Nephron (organoid): Measurements from ENCODE around the gene ZNF22.

Source experiments
- H3K27ac Mint-ChIP-seq, 3 experiments: 2 replicates each; pipeline ENCODE4 v1.8.0; 2020; ENCODE audit warnings: mixed read lengths in 3 of 3, mild to moderate bottlenecking in 2 of 3, moderate library complexity in 1 of 3
- H3K27me3 Mint-ChIP-seq: 2 replicates; pipeline ENCODE4 v1.8.0; 2021; ENCODE audit warnings: low read depth, mild to moderate bottlenecking, moderate library complexity, mixed read lengths
- H3K36me3 Mint-ChIP-seq: 2 replicates; pipeline ENCODE4 v1.8.0; 2020; ENCODE audit warnings: low read depth, mixed read lengths
- H3K4me1 Mint-ChIP-seq: 2 replicates; pipeline ENCODE4 v1.8.0; 2020; ENCODE audit warnings: mixed read lengths
- H3K4me3 Mint-ChIP-seq, 3 experiments: 2 replicates each; pipeline ENCODE4 v1.8.0; 2020; ENCODE audit warnings: mild to moderate bottlenecking in 3 of 3, mixed read lengths in 3 of 3, moderate library complexity in 2 of 3
- H3K9me3 Mint-ChIP-seq: 2 replicates; pipeline ENCODE4 v1.8.0; 2020; ENCODE audit warnings: mixed read lengths
- CTCF ChIP-seq, 3 experiments: fragments of 200-600 bp; sonication (generic); IDR thresholded peaks; one replicate each; pipeline ENCODE4 v1.5.0; 2021; ENCODE audit warnings: antibody characterized with exemption in 3 of 3; ENCODE audit not compliant: unreplicated experiment in 3 of 3

The ZNF22 gene

GRCh38 chr10:44995914-44996669 is 4.6 kb upstream of the ZNF22 start:
- peaks cover 10% of the 10 kb centered on the region for H3K36me3 Mint-ChIP-seq
- peaks cover 57% of the 10 kb centered on the region for H3K4me1 Mint-ChIP-seq

GRCh38 chr10:44997105-44997748 is 3.5 kb upstream of the ZNF22 start:
- H3K4me3 Mint-ChIP-seq, result no peak overlapping the region
- no peaks in the 10 kb centered on the region for H3K27me3 Mint-ChIP-seq
- H3K36me3 Mint-ChIP-seq, result peaks cover 11% of the 10 kb centered on the region
- no peak for TF ChIP-seq CTCF (IDR thresholded peaks at IDR 0.05; ENCODE audit: unreplicated experiment in 3 of 3)
- H3K27ac Mint-ChIP-seq, result peak overlapping the region; percentile 89 to 93 (median 90)
- H3K4me1 Mint-ChIP-seq, result peaks cover 57% of the 10 kb centered on the region
- no peaks in the 10 kb centered on the region for H3K9me3 Mint-ChIP-seq

More at GRCh38 chr10:44995914-44996669, 4.6 kb upstream of the ZNF22 start:
- Mint-ChIP-seq H3K27ac (peak overlapping the region; percentile 89 to 93 (median 90)), H3K9me3 (no peaks in the 10 kb centered on the region), H3K4me3 (peak overlapping the region in 1 of 3 experiments; percentile 17), H3K27me3 (no peaks in the 10 kb centered on the region)
- no peak for TF ChIP-seq CTCF (IDR thresholded peaks at IDR 0.05; ENCODE audit: unreplicated experiment in 3 of 3)

GRCh38 chr10:44998146-44998631 is 2.5 kb upstream of the ZNF22 start:
- Mint-ChIP-seq H3K27me3 (no peaks in the 10 kb centered on the region), H3K27ac (peak overlapping the region; percentile 51 to 100 (median 99)), H3K4me1 (peaks cover 66% of the 10 kb centered on the region), H3K36me3 (peaks cover 21% of the 10 kb centered on the region), H3K9me3 (peaks cover 4% of the 10 kb centered on the region), H3K4me3 (peak overlapping the region in 2 of 3 experiments; percentile 28 to 33)
- TF ChIP-seq CTCF (IDR thresholded peaks at IDR 0.05; ENCODE audit: unreplicated experiment in 3 of 3), result no peak

- H3K27ac Mint-ChIP-seq, result peak overlapping the region; percentile 98 to 100 (median 99)
- no peaks in the 10 kb centered on the region for H3K27me3 Mint-ChIP-seq
- peaks cover 38% of the 10 kb centered on the region for H3K36me3 Mint-ChIP-seq
- TF ChIP-seq CTCF (IDR thresholded peaks at IDR 0.05; ENCODE audit: unreplicated experiment in 3 of 3), result no peak
- H3K9me3 Mint-ChIP-seq, result peaks cover 14% of the 10 kb centered on the region
- peaks cover 57% of the 10 kb centered on the region for H3K4me1 Mint-ChIP-seq
- peak overlapping the region; percentile 89 to 91 (median 90) for H3K4me3 Mint-ChIP-seq
These were observed 478 bp upstream of the ZNF22 start for GRCh38 chr10:45000138-45000751.

GRCh38 chr10:45001381-45002148 is 842 bp downstream of the ZNF22 start:
- peak overlapping the region; percentile 99 to 100 (median 99) for H3K27ac Mint-ChIP-seq
- peak in 2 of 3 experiments; percentile 14 to 25 for TF ChIP-seq CTCF (IDR thresholded peaks at IDR 0.05; ENCODE audit: unreplicated experiment in 3 of 3)
- peaks cover 14% of the 10 kb centered on the region for H3K9me3 Mint-ChIP-seq
- H3K27me3 Mint-ChIP-seq, result no peaks in the 10 kb centered on the region
- H3K36me3 Mint-ChIP-seq, result peaks cover 51% of the 10 kb centered on the region
- H3K4me3 Mint-ChIP-seq, result peak overlapping the region; percentile 89 to 97 (median 95)
- H3K4me1 Mint-ChIP-seq, result peaks cover 45% of the 10 kb centered on the region
